GM21825 (cell line): ENCODE data around the gene DSCAM.
"Not testable (repeated sequence)": the region's sequence is repeated elsewhere in the genome, so short reads cannot be mapped to it uniquely, and the experiment has no call there.

ENCODE experiments used
- ATAC-seq: cut with Tn5 transposase; IDR thresholded peaks from one replicate; pipeline ENCODE4 v1.9.1; 2021; ENCODE audit warnings: mild to moderate bottlenecking, moderate library complexity; ENCODE audit not compliant: unreplicated experiment

DSCAM gene

GRCh38 chr21:40029888-40030287 lies 817.1 kb downstream of the DSCAM start:
- no peak for ATAC-seq

- ATAC-seq, result not testable (repeated sequence)
These were observed 818.6 kb downstream of the DSCAM start for GRCh38 chr21:40028393-40028792.

GRCh38 chr21:40021558-40022351 lies 825.2 kb downstream of the DSCAM start:
- no peak for ATAC-seq

- no peak for ATAC-seq
These were observed 826.3 kb downstream of the DSCAM start for GRCh38 chr21:40020651-40021050.

- no peak for ATAC-seq
These were observed 828.0 kb downstream of the DSCAM start for GRCh38 chr21:40018871-40019475.

- ATAC-seq, result no peak
These were observed 830.3 kb downstream of the DSCAM start for GRCh38 chr21:40016667-40017066.

DNA sequence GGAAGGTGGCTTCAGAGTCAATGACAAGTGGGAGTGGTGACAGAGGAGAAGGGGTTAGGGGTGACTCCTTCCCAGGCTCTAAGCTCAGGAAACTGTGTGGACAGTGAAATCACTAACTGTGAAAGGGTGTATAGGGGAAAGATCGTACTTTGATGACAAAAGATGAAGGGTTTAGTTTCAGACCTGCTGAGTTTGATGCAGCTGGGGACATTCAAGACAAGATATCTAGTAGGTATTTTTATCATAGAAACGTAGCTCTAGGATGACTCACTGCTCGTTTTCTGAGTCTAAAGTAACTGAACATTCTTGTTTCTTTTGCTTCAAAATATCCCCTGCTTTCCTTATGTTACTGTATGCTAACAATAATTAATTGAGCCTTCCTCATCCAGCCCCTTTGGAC lies 830.7 kb downstream of the DSCAM start:
- no peak for ATAC-seq

DNA sequence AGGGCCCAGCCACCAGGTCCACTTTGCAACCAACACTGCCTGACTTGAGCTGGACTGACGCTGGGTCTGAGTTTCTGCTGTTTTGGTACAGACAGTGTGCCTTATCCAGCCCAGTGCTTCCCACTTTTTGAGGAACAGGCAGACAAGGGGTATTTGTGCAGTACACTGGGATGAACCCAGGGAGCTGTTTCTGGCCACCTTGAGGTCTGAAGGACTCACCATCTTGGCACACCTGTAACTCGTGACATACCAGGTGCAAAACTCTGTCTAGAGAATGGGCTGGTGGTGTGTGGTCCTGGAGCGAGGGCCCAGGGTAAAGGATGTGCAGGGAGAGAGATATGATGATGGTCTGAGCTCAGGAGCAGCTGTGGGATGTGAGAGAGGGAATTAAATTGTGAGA lies 831.1 kb downstream of the DSCAM start:
- no peak for ATAC-seq

DNA sequence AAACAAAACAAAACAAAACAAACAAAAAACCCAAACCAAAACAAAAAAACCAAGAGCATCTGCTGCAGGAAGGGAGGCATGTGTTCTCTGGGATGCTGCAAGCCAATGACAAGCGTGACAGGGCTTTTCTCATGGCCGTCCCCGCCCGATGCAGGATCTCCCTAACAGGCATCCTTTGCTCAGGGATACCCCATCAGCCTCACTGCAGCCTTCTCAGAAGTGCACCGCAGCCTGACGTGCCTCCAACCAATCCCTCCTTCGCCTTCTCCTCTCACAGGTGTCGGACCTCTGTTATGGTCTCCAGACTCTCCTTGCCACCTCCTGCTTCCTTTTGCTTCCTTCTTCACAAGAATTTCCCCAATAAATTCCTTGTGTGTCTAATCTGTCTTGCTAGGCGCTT lies 832.6 kb downstream of the DSCAM start:
- ATAC-seq, result no peak

DNA sequence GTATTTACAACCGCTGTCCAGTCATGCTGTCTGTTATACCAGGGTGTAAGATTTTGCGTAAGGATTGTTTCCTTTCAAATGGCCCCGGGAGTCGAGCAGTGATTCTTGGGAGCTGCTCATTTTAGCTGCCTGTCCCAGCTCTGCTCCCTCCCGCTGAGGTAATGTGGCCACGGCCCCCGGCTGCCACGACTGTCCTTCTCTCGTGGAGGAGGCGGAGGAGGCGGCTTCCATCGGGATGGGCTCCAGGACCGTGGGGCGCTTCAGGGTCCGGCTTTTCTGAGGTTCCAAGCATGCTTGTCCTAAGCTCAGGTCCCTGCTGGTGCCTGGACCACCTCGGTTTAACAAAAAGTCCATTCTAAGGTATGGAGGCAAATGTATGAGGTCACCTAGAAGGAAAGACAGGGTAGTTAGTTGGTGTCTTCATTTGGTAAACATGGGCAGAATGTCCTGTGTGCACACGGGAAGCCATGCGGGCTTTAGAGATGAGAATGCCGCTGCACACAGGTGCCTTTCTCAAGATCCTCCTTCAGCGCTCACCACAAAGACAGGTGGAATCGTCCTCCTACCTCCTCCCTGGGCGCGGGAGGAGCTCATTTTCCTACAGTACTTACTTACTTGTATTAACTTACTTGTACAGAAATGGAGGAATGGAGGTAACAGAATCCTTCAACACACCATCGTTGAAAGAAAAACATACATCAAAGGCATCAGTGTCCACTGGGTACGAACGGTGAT lies 833.8 kb downstream of the DSCAM start:
- no peak for ATAC-seq

DNA sequence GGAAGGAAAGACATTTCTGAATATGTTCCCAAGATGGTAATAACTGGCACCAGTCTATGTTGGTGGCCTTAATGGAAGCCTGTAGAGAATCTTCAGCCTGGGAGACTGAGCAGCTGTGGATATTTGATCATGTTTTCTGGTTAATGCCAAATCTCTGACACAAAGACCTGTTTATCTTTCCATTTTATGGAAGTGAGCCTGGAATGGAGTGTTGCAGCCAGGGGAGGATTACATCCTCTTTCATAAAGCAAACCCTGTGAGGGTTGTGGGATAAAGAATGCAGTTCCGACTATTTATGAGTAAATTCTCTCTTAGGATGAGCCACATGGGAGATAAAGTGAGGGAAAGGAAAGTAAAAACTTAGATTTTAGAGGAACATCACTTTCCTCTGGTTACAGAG lies 835.6 kb downstream of the DSCAM start:
- ATAC-seq, result no peak

- no peak for ATAC-seq
These were observed 844.0 kb downstream of the DSCAM start for GRCh38 chr21:40002978-40003377.

GRCh38 chr21:39984286-39984991 lies 862.5 kb downstream of the DSCAM start:
- ATAC-seq, result no peak

- no peak for ATAC-seq
These were observed 866.6 kb downstream of the DSCAM start for GRCh38 chr21:39980241-39980820.

DNA sequence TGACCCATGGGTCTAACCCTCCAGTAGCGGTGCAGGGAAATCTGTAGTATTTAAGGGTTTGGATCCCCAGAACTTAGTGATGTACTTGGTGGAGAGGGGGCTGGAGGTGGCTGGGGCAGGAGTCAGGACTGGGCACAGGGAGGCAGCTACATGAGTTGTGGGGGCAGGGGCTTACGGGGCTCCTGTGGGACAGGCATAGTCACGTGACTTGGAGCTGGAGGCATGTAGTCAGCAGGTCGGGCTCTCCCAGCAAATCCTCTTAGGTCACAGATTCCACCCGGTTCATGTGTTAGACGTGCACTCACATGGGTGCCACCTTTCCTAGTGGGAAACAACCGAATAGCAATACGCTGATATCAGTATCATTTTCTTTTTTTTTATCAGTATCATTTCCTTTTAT lies 867.6 kb downstream of the DSCAM start:
- no peak for ATAC-seq

DNA sequence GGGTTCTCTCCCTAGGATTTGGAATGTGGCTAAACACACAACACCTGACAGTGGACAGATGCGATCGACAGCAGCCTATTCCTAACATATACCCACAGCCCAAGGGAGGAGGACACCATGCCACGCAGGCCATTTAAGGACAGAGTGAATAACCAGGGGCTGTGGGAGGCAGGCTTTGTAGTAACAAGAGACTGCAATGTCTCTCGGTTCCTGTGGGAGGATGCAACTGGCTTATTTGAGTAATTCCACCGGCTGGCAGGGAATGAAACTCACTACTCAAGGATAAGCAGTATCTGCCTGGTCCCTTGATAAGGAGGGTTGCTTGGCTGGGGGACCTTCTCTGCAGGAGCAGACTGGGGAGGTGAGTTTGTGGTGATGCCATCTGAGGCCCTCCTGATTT lies 870.2 kb downstream of the DSCAM start:
- no peak for ATAC-seq

DNA sequence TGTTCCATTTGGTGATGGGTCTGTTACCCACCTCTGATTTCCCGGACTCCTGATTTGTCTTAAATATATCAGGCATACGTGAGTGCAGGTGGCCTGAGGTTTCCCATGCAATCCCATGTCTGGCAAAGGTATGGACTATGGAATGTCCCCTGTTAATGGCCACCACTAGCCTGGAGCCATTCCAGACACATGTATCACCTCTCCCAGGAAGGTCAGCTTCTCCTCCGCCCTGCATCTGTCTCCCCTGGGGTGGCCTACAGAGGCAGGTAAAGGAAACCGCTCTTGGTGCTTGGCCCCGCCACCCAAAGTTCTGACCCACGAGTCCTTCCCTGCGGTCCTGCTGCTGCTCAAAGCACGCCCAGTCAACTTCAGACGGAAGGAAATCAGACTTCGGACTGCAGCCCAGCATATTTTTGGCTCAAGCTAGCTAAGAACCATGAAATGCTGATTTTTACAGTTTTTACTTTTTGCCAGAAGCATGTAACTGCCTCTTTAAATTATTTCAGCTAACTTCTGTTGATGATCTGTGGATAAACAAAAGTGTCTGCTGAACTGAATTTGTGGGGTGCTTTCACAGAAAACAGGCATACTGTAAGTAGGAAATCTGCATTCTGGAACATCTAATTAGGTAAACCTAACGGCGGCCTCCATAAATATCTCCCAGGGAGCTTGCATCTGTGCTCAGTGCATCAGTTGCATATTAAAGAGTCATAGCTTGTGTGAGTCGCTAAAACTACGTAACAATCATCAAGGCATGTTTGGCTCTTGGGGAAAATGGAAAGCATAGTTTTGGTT lies 873.8 kb downstream of the DSCAM start:
- no peak for ATAC-seq

DNA sequence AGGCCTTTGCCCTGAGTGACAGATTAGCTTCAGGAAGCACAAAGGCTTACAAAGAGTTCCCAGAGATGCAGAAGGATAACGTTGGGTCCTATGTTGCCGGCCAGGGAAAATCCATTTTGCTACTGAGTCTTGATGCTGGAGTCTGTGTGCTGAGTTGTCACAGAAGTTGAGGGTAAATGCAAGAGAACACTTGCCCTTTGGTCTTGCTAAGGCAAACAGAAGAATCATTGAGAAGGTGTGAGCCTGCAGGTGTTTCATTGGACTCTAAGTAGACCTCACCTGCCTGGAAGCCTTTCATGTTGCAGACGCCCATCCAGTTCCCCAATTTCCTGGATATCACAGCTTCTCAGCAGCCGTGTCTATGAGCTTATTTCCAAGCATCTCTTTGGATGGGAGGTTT lies 874.5 kb downstream of the DSCAM start:
- no peak for ATAC-seq

- ATAC-seq, result no peak
These were observed 875.0 kb downstream of the DSCAM start for GRCh38 chr21:39971956-39972355.

- ATAC-seq, result no peak
These were observed 877.1 kb downstream of the DSCAM start for GRCh38 chr21:39969691-39970364.
